ENCODE results near the gene NUP133. TPM values are rescaled to one million over a fixed set of nuclear protein-coding genes. Genes with fewer than 3 reads are reported as not detected.

Gene NUP133
- total and polyA plus RNA-seq, 4 donors, result 12.9 to 57.6 (median 25.3) TPM

DNA sequence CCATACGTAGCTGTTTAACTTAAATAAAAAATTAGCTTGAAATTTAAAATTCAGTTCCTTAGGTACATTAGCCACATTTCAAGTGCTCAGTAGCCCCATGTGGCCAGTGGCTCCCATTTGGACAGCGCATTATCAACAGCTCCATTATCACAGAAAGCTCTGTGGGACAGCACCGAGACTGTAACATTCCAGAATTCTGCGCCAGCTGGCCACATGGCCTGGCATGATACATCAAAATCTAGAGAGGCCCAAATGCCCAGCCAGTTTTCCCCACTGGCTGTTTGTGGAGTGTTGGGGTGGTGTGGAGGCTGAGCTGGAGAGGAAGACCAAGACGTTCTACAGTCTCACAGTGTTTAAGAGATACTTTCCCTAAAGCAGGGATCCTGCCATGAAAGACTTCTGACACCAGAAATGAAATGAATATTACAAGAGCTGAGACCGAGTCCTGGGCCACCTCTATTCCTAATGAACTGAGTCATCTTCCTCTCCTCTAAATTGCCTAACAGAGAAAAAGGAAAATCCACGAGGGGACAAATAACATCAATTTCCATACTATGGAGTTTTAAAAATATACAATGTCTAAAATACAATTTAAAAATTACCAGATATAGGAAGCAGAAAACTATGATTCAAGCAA lies 47.0 kb downstream of the NUP133 start:
- no peaks in the 10 kb centered on the region for H3K4me1 ChIP-seq (ENCODE audit: control insufficient read depth in 5 of 5, insufficient read depth in 5 of 5, low read length in 5 of 5)
- no peak overlapping the region for H3K4me3 ChIP-seq
- ATAC-seq (ENCODE audit: insufficient read depth, low FRiP score), result no peak
- DNase-seq, result no peak
- H3K9ac ChIP-seq (ENCODE audit: insufficient read depth in 1 of 2, low read length in 2 of 2), result no peak overlapping the region
- H3K9me3 ChIP-seq (ENCODE audit: control insufficient read depth in 4 of 4, insufficient read depth in 3 of 4, low read length in 3 of 4), result no peaks in the 10 kb centered on the region
- no peak for TF ChIP-seq CTCF (IDR thresholded peaks at IDR 0.05; ENCODE audit: control extremely low read depth, extremely low read depth)
- H3K27ac ChIP-seq (ENCODE audit: low read depth in 1 of 2, low read length in 1 of 2), result no peak overlapping the region
- 92 to 96% methylated on average over 7 of the region's 7 CpGs for WGBS, 2 donors
- peaks cover 24 to 48% (median 33%) of the 10 kb centered on the region in 4 donors for H3K36me3 ChIP-seq (ENCODE audit: control insufficient read depth in 4 of 4, insufficient read depth in 4 of 4, low read length in 4 of 4)
- H3K27me3 ChIP-seq (ENCODE audit: control insufficient read depth in 3 of 3, insufficient read depth in 3 of 3, low read length in 2 of 3), result no peaks in the 10 kb centered on the region

DNA sequence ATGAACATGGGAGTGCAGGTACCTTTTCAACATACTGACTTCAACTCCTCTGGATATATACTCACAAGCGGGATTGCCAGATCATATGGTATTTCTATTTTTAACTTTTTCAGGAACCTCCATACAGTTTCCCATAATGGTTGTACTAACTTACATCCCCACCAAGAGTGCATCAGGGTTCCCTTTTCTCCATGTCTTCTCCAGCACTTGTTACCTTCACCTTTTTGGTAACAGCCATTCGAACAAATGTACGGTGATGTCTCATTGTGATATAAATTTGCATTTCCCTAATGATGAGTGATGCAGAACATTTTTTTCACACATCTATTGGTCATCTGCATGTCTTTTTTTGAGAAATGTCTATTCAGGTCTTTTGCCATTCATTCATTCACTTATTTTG lies 48.3 kb downstream of the NUP133 start:
- H3K27ac ChIP-seq (ENCODE audit: low read depth in 1 of 2, low read length in 1 of 2), result no peak overlapping the region
- no peak for TF ChIP-seq CTCF (IDR thresholded peaks at IDR 0.05; ENCODE audit: control extremely low read depth, extremely low read depth)
- peaks cover 24 to 52% (median 36%) of the 10 kb centered on the region in 4 donors for H3K36me3 ChIP-seq (ENCODE audit: control insufficient read depth in 4 of 4, insufficient read depth in 4 of 4, low read length in 4 of 4)
- H3K4me1 ChIP-seq (ENCODE audit: control insufficient read depth in 5 of 5, insufficient read depth in 5 of 5, low read length in 5 of 5), result no peaks in the 10 kb centered on the region
- no peak for ATAC-seq (ENCODE audit: insufficient read depth, low FRiP score)
- no peaks in the 10 kb centered on the region for H3K9me3 ChIP-seq (ENCODE audit: control insufficient read depth in 4 of 4, insufficient read depth in 3 of 4, low read length in 3 of 4)
- no peak overlapping the region for H3K9ac ChIP-seq (ENCODE audit: insufficient read depth in 1 of 2, low read length in 2 of 2)
- WGBS, 2 donors, result 98 to 99% methylated on average over 3 of the region's 3 CpGs
- H3K27me3 ChIP-seq (ENCODE audit: control insufficient read depth in 3 of 3, insufficient read depth in 3 of 3, low read length in 2 of 3), result no peaks in the 10 kb centered on the region
- no peak overlapping the region for H3K4me3 ChIP-seq
- no peak for DNase-seq

GRCh38 chr1:229457436-229457835 lies 50.7 kb downstream of the NUP133 start:
- TF ChIP-seq CTCF (IDR thresholded peaks at IDR 0.05; ENCODE audit: control extremely low read depth, extremely low read depth), result no peak
- Histone ChIP-seq H3K36me3 (ENCODE audit: control insufficient read depth in 4 of 4, insufficient read depth in 4 of 4, low read length in 4 of 4) (peaks cover 12 to 40% (median 22%) of the 10 kb centered on the region in 4 donors), H3K9me3 (ENCODE audit: control insufficient read depth in 4 of 4, insufficient read depth in 3 of 4, low read length in 3 of 4) (no peaks in the 10 kb centered on the region), H3K4me1 (ENCODE audit: control insufficient read depth in 5 of 5, insufficient read depth in 5 of 5, low read length in 5 of 5) (no peaks in the 10 kb centered on the region), H3K27me3 (ENCODE audit: control insufficient read depth in 3 of 3, insufficient read depth in 3 of 3, low read length in 2 of 3) (no peaks in the 10 kb centered on the region), H3K27ac (ENCODE audit: low read depth in 1 of 2, low read length in 1 of 2) (no peak overlapping the region), H3K4me3 (no peak overlapping the region), H3K9ac (ENCODE audit: insufficient read depth in 1 of 2, low read length in 2 of 2) (no peak overlapping the region)
- DNase-seq (no peak), ATAC-seq (ENCODE audit: insufficient read depth, low FRiP score) (no peak)
- WGBS, 2 donors, result 91 to 94% methylated on average over 4 of the region's 4 CpGs

DNA sequence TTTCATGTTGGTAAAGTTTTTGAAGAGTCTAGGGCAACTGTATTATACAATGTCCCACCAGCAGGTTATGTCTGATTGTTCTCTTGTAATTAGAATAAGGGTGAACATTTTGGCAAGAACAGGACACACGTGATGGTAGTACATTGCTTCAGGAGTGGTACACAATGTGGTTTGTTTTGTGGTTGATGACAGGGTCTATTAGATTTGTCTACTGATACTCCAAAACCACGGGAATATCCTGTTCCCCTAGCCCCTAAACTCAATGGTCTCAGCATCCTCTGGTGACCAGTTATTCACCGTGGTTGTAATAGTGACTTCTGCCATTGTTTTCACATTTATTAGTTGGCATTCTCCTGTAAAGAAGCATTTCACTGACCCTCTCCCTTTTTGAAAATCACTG lies 52.1 kb downstream of the NUP133 start:
- WGBS, 2 donors, result 39 to 56% methylated on average over 3 of the region's 3 CpGs
- no peak for ATAC-seq (ENCODE audit: insufficient read depth, low FRiP score)
- H3K9ac ChIP-seq (ENCODE audit: insufficient read depth in 1 of 2, low read length in 2 of 2), result no peak overlapping the region
- no peak for DNase-seq
- no peaks in the 10 kb centered on the region for H3K9me3 ChIP-seq (ENCODE audit: control insufficient read depth in 4 of 4, insufficient read depth in 3 of 4, low read length in 3 of 4)
- H3K4me3 ChIP-seq, result no peak overlapping the region
- no peaks in the 10 kb centered on the region for H3K27me3 ChIP-seq (ENCODE audit: control insufficient read depth in 3 of 3, insufficient read depth in 3 of 3, low read length in 2 of 3)
- H3K4me1 ChIP-seq (ENCODE audit: control insufficient read depth in 5 of 5, insufficient read depth in 5 of 5, low read length in 5 of 5), result no peaks in the 10 kb centered on the region
- peaks cover 11 to 39% (median 24%) of the 10 kb centered on the region in 4 donors for H3K36me3 ChIP-seq (ENCODE audit: control insufficient read depth in 4 of 4, insufficient read depth in 4 of 4, low read length in 4 of 4)
- TF ChIP-seq CTCF (IDR thresholded peaks at IDR 0.05; ENCODE audit: control extremely low read depth, extremely low read depth), result no peak
- H3K27ac ChIP-seq (ENCODE audit: low read depth in 1 of 2, low read length in 1 of 2), result no peak overlapping the region
